ENCODE results near the gene BCAS1.

The BCAS1 gene

DNA sequence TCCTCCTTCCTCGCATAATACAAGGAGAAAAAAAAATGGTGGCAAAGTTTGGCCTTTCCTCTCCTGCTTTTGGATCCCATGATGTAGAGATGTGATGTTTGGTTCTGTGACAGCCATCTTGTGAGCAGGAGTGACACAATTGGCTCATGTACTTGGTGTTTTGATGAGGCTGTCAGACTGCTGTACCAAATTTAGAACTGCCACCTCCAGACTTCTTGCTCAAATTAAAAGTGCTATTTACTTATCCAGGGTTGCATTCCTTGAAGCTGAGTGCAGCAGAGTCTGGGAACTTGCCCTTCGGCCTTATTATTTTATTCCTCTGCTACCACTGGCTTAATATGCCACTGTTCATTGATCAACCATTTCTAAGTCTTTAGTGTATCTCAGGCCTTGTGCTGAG is 21.9 kb downstream of the BCAS1 start:
- DNase-seq (ENCODE audit: low spot score), result no peak

DNA sequence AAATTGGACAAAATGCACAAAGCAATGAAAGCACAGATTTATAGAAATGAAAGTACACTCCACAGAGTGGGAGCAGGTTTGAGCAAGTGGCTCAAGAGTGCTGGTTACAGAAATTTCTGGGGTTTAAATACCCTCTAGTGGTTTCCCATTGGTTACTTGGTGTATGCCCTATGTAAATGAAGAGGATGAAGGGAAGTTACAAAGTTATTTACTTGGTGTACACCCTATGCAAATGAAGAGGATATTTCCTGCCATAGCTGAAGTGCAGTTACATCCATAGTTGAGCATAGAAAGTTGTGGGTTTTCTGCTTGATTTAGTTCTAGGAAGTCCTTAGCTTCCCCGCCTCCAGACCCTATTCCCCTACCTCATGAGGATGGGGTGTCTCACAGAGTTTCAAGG is 22.7 kb downstream of the BCAS1 start:
- no peak for DNase-seq (ENCODE audit: low spot score)

DNA sequence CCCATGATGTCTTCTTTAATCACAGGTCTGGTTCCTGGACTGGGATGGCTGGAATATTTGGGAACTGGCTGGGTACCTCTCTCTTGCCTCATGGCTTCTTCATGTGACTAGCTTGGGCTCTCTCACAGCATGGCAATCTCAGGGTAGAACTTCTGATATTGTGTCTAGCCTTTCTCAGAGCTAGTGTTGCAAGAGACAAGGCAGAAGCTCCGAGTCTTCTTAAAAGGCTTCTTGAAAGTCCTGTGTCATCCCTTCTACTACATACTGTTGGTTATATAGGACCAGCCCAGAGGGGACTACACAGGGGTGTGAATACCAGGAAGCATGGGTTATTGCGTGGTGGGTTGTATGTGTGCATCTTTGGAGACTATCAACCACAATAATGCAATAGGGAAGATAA is 23.3 kb downstream of the BCAS1 start:
- DNase-seq (ENCODE audit: low spot score), result no peak

DNA sequence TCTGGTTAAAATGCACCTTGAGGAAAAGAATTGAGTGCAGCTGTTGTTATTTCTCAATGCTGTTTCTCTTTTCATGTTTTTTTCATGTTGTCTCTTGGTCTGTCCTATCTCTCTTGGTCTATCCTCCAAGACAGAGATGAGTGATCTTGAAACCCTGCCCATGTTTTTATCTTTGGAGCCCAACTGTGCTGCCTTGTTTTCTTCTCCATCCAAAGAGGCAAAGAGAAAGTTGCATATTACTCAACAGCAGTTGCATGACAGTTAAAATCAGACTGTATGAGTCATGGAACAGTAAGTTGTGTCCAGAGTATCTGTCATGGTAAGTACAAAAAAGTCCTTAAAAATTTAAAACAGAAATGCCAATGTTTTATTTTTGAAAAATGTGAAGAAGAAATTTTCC is 26.2 kb downstream of the BCAS1 start:
- no peak for DNase-seq (ENCODE audit: low spot score)

DNA sequence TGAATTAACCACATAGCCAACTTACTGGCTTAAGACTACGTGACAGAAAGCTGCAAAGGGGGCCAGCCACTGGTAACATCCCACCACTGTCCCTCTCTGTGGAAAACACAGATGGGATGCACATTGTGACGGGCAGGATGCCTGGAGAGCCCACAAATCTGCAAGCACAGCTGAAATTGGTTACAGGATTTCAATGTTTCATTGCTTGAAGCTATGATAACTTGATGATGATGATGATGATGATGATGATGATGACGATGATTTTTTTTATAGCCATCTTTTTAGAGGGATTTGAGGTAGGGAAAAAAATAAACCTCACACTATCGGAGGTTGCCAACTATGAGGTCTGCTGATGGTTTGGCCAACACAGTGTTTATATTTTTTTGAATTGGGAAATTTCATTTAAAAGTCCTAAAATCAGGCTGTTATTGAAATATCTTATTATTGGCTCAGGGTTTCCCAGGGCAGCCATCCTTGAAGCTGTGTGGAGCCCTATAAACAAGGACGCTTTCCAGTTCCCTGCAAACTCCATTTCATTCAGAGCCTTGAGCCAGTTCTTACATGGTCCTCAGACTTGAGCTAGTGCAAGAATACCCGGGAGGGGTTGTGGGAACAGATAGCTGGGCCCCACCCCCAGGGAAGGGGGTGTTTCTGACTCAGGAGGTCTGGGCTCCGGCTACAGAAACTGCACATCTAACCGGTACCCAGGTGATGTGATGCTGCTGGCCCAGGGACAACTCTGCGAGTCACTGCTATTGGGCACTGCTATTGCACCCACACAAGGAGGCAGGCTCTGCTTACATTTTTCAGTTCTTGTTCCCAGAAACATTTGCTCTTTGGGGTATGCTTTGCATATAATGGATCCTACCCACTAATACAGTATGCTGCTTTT is 27.1 kb downstream of the BCAS1 start:
- DNase-seq (ENCODE audit: low spot score), result no peak

DNA sequence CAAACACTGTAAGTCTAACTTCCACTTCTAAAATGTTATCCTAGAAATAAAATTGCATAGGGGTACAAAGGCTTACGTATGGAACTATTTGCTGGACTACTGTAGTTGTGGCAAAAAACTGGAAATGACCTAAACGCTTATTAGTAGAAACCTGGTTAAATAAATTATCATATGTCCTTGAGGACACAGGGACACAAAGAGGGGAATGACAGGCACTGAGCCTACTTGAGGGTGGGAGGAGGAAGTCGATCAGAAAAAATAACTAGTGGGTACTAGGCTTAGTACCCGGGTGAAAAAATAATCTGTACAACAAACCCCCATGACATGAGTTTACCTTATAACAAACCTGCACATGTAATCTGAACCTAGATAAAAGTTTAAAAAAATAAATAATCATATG is 28.4 kb downstream of the BCAS1 start:
- no peak for DNase-seq (ENCODE audit: low spot score)

DNA sequence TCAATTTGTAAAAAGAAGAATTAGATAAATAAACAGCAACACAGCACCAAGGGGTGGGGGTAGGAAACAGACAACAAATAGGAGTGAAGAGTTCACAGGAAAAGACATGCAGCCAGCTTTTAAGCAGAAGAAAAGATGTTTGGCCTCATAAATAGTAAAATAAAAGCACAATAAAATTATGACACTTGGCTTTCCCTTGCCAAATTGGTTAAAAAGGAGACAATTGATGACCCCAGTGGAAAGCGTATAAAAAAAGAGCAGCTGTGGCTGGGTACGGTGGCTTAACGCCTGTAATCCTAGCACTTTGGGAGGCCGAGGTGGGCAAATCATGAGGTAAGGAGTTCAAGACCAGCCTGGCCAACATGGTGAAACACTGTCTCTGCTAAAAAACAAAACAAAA is 29.1 kb downstream of the BCAS1 start:
- DNase-seq (ENCODE audit: low spot score), result no peak

DNA sequence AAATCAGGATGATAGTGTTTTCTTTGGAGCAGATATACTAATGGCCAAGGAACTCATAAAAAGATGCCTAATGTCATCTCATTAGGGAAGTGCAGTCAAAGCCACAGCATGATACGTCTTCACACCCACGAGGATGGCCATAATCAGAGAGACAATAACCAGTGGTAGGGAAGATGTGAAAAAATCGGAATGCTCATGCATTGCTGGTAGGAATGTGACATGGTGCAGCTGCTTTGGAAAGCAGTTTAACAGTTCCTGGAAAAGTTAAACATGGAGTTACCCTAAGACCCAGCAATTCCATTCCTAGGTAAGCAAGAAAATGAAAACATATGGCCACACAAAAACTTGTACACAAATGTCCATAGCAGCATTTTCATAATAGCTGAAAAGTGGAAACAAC is 29.9 kb downstream of the BCAS1 start:
- DNase-seq (ENCODE audit: low spot score), result no peak

DNA sequence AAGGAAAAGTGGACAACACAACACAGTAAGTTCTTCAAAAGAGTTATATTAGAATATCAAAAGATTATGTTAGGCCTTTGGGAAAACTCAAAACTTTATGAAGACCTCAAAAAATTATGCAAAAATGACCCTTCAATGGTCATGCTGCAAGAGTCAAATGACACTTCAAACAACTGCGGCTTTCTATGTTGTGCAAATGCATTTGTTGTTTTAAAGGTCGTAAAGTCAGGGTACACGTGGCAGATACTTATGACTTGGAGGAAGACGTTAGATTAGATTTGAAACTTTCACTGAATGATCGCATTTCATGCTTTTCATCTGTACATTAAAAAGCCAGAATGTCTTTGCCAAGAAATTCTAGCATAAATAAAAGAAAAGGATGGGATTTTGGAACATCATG is 31.4 kb downstream of the BCAS1 start:
- no peak for DNase-seq (ENCODE audit: low spot score)

DNA sequence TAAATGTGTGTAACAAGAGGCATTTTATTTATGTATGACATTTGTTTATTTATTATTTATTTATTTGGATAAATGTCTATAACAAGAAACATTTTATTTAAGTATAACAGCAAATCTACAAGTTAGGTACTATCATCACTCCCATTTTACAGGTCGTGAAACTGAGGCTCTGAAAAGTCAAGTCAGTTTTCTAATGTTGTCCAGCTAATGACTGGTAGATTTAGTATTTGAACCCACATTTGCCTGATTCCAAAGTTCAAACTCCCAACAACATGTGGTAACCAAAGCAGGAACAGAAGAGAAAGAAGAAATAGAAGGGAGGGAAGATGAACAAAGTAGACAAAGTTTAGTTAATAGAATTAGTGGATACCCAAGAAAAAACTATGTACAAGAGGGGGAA is 32.9 kb downstream of the BCAS1 start:
- DNase-seq (ENCODE audit: low spot score), result no peak

DNA sequence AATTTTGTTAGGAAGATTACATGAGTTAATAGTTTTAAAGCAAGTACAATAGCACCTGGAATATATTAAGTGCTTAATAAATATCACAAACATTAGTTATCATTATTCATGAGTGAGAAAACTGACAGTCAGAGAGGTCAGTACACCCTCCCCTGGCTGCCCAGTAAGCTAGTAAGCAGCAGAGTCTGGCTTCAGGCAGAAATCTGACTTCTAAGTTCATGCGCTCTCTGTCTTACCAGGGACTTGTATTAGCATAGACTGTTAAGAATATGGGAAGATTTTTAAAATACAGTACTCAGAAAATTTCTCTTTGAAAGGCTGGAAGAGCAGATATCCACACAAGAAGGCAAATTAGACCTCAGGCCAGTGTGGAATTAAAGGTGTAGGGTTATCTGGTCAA is 40.8 kb downstream of the BCAS1 start:
- DNase-seq (ENCODE audit: low spot score), result no peak

DNA sequence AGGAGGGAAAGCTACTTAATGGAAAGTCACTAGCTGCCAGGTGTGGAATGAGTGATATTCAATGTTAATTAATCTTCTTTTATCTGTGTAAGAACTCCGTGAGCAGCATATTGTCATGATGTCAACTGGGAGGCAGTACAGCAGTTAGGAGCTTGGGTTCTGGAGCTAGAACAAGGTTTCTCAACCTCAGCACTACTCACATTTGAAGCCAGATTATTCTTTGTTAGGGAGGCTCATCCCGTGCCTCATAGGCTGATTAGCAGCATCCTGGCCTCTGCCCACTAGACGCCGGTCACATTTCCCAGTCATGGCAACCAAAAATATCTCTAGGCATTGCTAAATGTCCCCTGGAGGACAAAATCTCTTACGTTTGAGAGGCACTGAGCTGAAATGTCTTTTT is 41.2 kb downstream of the BCAS1 start:
- no peak for DNase-seq (ENCODE audit: low spot score)

DNA sequence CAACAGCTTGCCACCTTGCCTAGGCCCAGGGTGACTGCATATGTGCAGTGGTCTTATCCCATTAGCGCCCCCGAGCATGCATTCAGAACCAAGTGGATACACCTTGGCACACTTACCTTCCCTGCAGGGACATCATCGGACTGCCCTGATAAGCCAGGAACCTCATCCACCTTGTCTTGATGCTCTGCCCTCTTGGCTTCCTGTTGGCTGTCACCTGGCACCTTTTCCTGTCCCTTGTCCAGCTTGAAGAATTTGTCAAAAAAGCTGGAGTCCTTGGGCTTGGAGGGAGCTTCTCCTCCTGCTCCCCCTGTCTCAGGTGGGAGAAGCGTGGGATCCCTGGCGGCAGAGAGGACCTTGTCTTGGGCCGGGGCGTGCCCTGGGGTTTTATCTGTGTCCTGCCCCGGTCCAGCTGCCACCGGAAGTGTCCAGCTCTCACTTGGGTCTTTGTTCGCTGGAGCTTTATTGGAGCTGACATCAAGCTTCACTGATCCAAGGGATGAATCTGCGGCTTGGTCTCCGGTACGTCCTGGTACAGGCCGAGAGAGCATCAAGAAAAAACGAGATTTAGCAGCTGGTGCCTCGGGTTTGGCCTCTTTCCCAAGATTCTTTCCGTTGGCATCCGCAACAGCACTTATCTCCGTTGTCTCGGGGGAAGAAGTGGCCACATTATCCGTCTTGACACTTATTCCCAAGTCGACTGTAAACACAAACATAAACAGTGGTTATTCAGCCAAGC is 42.0 kb downstream of the BCAS1 start:
- no peak for DNase-seq (ENCODE audit: low spot score)

DNA sequence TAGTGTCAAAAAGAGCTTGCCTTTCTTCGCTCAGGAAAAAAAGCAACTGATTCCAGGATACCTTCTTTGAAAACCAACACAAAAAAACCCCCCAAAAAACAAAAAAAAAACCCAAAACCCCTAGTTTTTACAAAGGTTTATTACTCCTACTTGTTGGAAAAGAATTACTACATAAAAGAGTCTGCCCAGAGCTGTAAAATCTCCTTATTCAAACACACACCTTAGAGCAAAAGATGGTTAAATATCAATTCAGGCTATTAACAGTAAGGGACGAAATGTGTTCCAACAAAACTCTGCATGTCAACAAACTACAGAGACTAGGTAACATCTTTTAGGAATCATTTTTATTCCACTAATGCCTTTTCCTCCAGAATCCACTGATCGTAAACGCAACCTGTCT is 42.7 kb downstream of the BCAS1 start:
- no peak for DNase-seq (ENCODE audit: low spot score)

DNA sequence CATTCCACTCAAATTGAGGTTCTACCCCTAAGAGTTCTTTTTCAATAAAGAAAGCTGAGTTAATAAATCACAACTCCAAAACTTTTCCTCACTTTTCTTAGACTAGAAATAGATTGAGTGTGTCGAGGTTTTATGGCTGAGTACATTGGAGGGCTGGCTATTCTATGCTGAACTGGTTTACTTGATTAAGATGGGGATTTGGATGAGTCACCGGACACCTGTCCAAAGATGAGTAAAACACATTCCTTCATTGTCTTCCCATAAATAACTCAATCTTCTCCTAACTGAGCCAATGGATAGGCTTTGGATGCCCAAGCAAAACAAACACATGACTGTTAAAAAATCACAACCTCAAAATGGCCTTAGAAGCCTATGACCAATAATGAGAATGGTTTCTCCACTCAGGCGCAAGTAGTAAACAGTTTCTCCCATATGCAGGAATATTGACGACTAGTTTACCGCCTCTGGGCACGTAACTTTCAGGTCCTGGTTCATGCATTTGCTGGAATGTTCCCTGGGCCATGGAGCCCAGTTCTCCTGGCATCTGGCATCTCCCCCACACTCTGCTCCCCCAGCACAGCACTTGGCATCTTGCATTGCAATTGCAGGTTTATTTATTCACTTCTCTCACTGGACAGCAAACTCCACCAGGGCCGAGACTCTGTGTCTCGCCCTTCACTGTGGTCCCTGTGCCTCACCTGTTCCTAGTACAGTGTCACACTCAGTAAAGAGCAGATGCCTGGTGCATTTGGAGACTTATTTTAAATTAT is 43.9 kb downstream of the BCAS1 start:
- no peak for DNase-seq (ENCODE audit: low spot score)

DNA sequence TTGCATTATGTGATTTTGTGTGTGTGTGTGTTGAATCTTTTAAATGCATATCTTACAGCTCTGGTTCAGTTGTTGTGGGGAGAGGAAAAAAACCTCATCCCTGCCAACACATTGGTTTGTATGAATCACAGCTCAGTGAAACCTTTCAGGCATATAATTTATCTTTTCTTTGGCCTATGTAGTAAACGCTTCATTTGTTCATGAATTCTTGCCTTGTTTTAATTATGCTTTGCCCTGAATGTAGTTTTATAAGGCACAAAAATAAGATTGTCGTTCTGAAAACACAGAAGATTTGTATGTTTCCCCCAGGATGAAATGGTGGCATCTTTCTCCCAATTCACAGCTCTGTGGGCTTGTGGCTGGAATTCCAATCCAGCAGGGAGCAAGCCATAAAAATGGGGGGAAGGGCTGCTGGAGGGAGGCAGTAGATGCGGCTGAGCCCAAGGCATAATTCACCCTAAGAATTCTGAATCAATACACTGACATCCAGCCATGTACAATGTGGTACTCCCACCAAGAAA is 45.1 kb downstream of the BCAS1 start:
- DNase-seq (ENCODE audit: low spot score), result no peak

DNA sequence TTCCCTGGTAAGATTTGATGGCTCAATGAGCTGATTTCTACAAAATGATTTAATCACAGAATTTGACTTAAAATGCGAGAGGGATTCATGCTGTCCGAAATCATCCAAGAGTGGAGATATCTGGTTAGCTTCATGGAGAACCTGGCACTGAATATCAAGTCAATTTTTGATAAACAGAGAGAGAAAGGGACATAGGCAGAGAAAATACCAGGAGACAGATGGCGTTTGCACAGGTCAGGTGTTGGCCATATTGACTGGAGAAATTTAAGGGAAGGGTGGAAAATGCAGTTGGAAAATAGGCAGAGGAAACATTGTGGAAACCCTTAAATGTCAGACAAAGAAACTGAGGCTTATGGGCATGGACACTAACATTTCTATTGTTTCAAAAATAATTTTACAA is 47.0 kb downstream of the BCAS1 start:
- DNase-seq (ENCODE audit: low spot score), result no peak

DNA sequence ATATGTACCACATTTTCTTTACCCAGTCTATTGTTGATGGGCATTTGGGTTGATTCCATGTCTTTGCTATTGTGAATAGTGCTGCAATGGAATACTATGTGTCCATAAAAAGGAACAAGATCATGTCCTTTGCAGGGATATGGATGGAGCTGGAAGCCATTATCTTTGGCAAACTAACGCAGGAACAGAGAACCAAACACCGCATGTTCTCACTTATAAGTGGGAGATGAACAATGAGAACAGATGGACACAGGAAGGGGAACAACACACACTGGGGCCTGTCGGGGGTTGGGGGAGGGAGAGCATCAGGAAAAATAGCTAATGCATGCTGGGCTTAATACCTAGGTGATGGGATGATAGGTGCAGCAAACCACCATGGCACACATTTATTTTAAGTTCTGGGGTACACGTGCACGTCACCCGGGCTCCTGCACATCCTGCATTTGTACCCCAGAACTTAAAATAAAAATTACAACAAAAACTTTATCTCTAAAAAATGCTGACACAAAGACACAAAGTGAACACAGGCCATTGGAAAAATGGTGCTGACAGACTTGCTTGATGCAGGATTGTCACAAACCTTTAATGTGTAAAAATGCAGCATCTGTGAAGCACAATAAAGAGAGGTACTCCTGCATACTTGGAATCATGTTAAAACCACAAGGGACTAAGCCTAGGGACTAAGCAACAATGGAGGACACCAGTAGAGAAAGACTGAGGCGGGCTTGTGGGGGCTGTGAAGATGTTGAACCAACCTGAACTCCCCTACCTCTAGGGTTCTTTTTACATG is 48.8 kb downstream of the BCAS1 start:
- no peak for DNase-seq (ENCODE audit: low spot score)

DNA sequence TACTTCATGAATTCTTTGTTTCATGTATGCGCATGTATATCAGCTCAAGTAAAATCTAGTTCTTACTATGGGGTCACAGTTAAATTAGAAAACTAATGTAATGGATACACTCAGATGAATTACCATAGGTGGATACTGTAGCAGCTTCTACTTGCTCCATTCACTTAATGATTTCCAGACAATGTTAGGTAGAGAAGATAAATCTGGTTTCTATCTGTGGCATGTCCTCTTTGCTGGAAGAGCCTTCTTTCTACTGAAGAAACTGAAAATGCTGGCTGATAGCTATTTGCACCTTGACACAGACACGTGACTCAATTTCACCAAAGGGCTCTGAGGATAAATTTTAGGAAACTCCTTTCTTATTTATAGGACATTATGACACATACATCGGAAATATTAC is 49.5 kb downstream of the BCAS1 start:
- DNase-seq (ENCODE audit: low spot score), result no peak

DNA sequence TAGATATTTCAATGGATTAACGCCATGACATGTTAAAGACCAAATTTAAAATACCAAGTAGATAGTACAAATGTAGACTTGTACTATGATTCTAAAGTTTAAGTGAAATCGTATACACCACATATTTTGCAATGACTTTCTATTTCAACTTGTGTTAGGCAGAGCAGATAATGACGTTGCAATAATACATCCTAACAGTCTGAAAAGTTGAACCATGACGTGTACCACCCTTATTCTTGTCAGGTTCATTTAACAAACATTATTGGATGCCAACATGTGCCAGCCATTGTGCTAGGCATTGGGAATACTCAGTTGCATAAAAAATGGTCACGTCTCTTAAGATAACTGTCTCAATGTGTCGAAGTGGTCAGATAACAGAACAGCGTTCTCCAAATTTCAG is 50.0 kb downstream of the BCAS1 start:
- DNase-seq (ENCODE audit: low spot score), result no peak

DNA sequence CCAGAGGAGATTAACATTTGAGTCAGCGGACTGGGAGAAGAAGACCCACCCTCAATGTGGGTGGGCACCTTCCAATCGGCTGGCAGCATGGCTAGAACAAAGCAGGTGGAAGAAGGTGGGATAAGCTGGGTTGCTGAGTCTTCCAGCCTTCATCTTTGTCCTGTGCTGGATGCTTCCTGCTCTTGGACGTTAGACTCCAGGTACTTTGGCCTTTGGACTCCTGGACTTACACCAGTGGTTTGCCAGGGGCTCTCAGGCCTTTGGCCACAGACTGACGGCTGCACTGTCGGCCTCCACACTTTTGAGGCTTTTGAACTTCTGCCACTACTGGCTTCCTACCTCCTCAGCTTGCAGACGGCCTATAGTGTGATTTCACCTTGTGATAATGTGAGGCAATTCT is 50.8 kb downstream of the BCAS1 start:
- DNase-seq (ENCODE audit: low spot score), result no peak

DNA sequence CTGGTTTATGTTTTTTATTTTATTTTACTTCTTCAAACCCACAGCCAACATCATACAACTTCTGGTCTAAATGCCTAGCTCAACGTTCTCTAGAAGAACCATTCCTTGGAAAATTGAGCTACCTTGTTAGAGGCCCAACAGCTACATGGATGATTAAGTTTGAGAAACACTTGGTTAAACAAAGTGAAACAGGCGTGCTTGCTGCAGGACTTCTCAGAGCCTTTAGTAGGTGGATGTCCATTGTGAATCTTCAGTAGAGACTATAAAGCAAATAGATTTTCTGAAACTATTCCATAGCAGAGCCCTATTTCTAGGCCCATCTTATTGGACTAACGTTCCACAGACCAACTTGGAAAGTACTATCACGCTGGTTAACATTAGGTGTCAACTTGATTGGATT is 51.3 kb downstream of the BCAS1 start:
- no peak for DNase-seq (ENCODE audit: low spot score)
